Measurements from ENCODE around the gene CDH26.

Gene CDH26

DNA sequence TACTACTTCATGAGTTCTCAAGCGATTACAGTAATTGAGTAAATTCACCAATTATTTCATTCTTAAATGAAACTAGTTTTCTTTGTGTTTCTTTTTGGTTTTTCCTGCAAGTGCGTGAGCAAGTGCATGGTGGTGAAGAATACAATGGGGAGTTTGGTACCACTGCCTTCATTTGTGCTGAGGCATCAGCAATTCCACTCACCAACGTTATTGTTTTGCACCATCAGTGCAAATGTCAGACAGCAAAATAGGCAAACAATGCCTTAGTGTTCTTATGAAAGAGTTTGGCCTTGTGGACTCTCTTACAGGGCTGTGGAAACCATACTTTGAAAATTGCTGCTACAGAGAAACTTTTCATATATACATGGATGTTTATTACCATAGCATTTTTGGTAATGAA, 8.2 kb downstream of the CDH26 start:
- Histone ChIP-seq H3K9me3 (ENCODE audit: control insufficient read depth, low read length) (no peaks in the 10 kb centered on the region), H3K14ac (ENCODE audit: low read length in 2 of 2) (no peak overlapping the region), H3K4ac (ENCODE audit: low read depth in 1 of 2, low read length in 2 of 2) (no peak overlapping the region), H2AK5ac (ENCODE audit: low read length, severe bottlenecking) (no peak overlapping the region), H3K4me3 (ENCODE audit: insufficient read depth in 1 of 2, low read depth in 1 of 2, low read length in 2 of 2) (no peak overlapping the region), H3K79me1 (replicated peaks; ENCODE audit: low read length, poor library complexity, severe bottlenecking) (no peaks in the 10 kb centered on the region), H2AFZ (ENCODE audit: low read depth, low read length) (no peak overlapping the region), H3K4me1 (ENCODE audit: control insufficient read depth, insufficient read depth, low read depth, low read length) (no peaks in the 10 kb centered on the region), H3K4me2 (ENCODE audit: low read length, poor library complexity, severe bottlenecking) (no peak overlapping the region), H3K9ac (ENCODE audit: low read length) (no peak overlapping the region), H3K27ac (ENCODE audit: low read length, poor library complexity, severe bottlenecking) (no peak overlapping the region), H2BK5ac (ENCODE audit: low read depth, low read length, poor library complexity, severe bottlenecking) (no peak overlapping the region), H3K27me3 (ENCODE audit: control insufficient read depth in 1 of 2, insufficient read depth in 1 of 2, low read length in 2 of 2) (no peaks in the 10 kb centered on the region), H3K18ac (ENCODE audit: low read depth in 1 of 2, low read length in 2 of 2) (no peak overlapping the region), H3K23ac (ENCODE audit: low read length in 2 of 2) (no peak overlapping the region), H3K36me3 (ENCODE audit: control insufficient read depth in 1 of 2, insufficient read depth in 2 of 2, low read depth in 1 of 2, low read length in 2 of 2) (no peaks in the 10 kb centered on the region), H2BK15ac (ENCODE audit: low read depth, poor library complexity, severe bottlenecking) (no peak overlapping the region), H4K8ac (ENCODE audit: low read length) (no peak overlapping the region), H2BK120ac (ENCODE audit: low read depth, low read length) (no peak overlapping the region), H4K91ac (ENCODE audit: low read length) (no peak overlapping the region), H2BK12ac (ENCODE audit: low read length in 2 of 2) (no peak overlapping the region)
- WGBS: 100% methylated on average over 1 of the region's 3 CpGs
- DNase-seq: no peak

DNA sequence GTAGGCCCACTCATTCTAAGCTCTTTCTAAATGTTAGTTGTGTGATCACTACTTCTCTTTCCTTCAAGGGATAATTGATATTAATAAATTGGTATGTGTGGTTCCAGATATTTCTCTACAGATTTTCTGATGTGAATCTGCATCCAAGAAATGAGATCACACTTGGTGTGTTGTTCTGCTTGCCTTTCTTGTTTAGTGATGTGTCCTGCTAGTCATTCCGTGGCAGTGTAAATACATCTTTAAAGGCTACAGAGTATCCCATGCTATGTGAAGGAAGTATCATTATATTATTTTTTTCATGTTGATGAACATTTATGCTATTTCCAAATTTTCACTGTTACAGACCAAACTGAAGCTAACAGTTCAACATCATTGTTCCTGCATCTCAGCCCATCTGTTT, 13.2 kb downstream of the CDH26 start:
- Histone ChIP-seq H3K9ac (ENCODE audit: low read length) (no peak overlapping the region), H3K36me3 (ENCODE audit: control insufficient read depth in 1 of 2, insufficient read depth in 2 of 2, low read depth in 1 of 2, low read length in 2 of 2) (no peaks in the 10 kb centered on the region), H2BK120ac (ENCODE audit: low read depth, low read length) (no peak overlapping the region), H3K79me1 (replicated peaks; ENCODE audit: low read length, poor library complexity, severe bottlenecking) (no peaks in the 10 kb centered on the region), H3K9me3 (ENCODE audit: control insufficient read depth, low read length) (no peaks in the 10 kb centered on the region), H3K18ac (ENCODE audit: low read depth in 1 of 2, low read length in 2 of 2) (no peak overlapping the region), H4K8ac (ENCODE audit: low read length) (no peak overlapping the region), H3K27me3 (ENCODE audit: control insufficient read depth in 1 of 2, insufficient read depth in 1 of 2, low read length in 2 of 2) (no peaks in the 10 kb centered on the region), H4K91ac (ENCODE audit: low read length) (no peak overlapping the region), H2BK5ac (ENCODE audit: low read depth, low read length, poor library complexity, severe bottlenecking) (no peak overlapping the region), H3K4me3 (ENCODE audit: insufficient read depth in 1 of 2, low read depth in 1 of 2, low read length in 2 of 2) (no peak overlapping the region), H3K27ac (ENCODE audit: low read length, poor library complexity, severe bottlenecking) (no peak overlapping the region), H3K4ac (ENCODE audit: low read depth in 1 of 2, low read length in 2 of 2) (no peak overlapping the region), H2BK15ac (ENCODE audit: low read depth, poor library complexity, severe bottlenecking) (no peak overlapping the region), H3K4me1 (ENCODE audit: control insufficient read depth, insufficient read depth, low read depth, low read length) (no peaks in the 10 kb centered on the region), H2AFZ (ENCODE audit: low read depth, low read length) (no peak overlapping the region), H3K23ac (ENCODE audit: low read length in 2 of 2) (no peak overlapping the region), H2AK5ac (ENCODE audit: low read length, severe bottlenecking) (no peak overlapping the region), H2BK12ac (ENCODE audit: low read length in 2 of 2) (no peak overlapping the region), H3K14ac (ENCODE audit: low read length in 2 of 2) (no peak overlapping the region), H3K4me2 (ENCODE audit: low read length, poor library complexity, severe bottlenecking) (no peak overlapping the region)
- WGBS: no CpG with 5 or more reads among the region's 1 CpG
- no peak for DNase-seq

DNA sequence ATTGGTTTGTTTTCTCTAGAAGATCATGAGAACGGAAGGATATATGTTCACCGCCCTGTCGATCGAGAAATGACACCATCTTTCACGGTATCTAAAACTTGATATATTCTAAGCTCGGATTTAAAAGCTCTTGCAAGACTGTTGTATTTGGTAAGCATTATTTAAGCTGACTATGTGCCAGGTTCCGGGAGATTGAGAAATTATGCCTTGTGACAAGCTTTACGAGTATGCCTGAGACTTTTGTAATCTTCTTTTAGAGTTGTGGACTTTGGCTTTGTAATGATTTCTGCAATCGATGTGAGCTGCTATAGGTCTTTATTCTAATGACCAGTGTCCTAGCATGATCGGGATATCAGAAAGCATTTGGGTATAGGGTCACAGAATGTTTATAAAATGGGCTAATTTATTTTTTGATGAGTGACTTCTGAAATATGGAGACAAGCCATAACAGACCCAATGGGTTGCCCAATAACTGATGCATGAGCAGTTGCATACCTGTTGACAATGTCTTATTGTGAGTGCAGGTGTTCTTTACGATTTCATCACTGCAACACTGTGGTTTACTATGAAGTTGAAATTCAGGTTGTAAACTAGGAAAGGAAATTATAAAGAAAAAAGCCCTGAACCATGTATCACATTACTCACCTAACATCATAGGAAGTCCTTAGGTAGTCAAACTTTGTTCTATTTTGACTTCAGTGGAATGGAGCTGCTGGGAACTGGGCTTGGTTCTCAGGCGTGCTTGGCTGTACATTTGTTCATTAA, 14.0 kb downstream of the CDH26 start:
- Histone ChIP-seq H3K14ac (ENCODE audit: low read length in 2 of 2) (no peak overlapping the region), H4K91ac (ENCODE audit: low read length) (no peak overlapping the region), H3K36me3 (ENCODE audit: control insufficient read depth in 1 of 2, insufficient read depth in 2 of 2, low read depth in 1 of 2, low read length in 2 of 2) (no peaks in the 10 kb centered on the region), H3K23ac (ENCODE audit: low read length in 2 of 2) (no peak overlapping the region), H4K8ac (ENCODE audit: low read length) (no peak overlapping the region), H3K4me1 (ENCODE audit: control insufficient read depth, insufficient read depth, low read depth, low read length) (no peaks in the 10 kb centered on the region), H2BK15ac (ENCODE audit: low read depth, poor library complexity, severe bottlenecking) (no peak overlapping the region), H3K9ac (ENCODE audit: low read length) (no peak overlapping the region), H2BK120ac (ENCODE audit: low read depth, low read length) (no peak overlapping the region), H3K79me1 (replicated peaks; ENCODE audit: low read length, poor library complexity, severe bottlenecking) (no peaks in the 10 kb centered on the region), H3K9me3 (ENCODE audit: control insufficient read depth, low read length) (no peaks in the 10 kb centered on the region), H3K4me3 (ENCODE audit: insufficient read depth in 1 of 2, low read depth in 1 of 2, low read length in 2 of 2) (no peak overlapping the region), H2BK12ac (ENCODE audit: low read length in 2 of 2) (no peak overlapping the region), H3K27ac (ENCODE audit: low read length, poor library complexity, severe bottlenecking) (no peak overlapping the region), H2AFZ (ENCODE audit: low read depth, low read length) (no peak overlapping the region), H2BK5ac (ENCODE audit: low read depth, low read length, poor library complexity, severe bottlenecking) (no peak overlapping the region), H3K18ac (ENCODE audit: low read depth in 1 of 2, low read length in 2 of 2) (no peak overlapping the region), H2AK5ac (ENCODE audit: low read length, severe bottlenecking) (no peak overlapping the region), H3K4me2 (ENCODE audit: low read length, poor library complexity, severe bottlenecking) (no peak overlapping the region), H3K4ac (ENCODE audit: low read depth in 1 of 2, low read length in 2 of 2) (no peak overlapping the region), H3K27me3 (ENCODE audit: control insufficient read depth in 1 of 2, insufficient read depth in 1 of 2, low read length in 2 of 2) (no peaks in the 10 kb centered on the region)
- no peak for DNase-seq
- WGBS: 93% methylated on average over 11 of the region's 12 CpGs

DNA sequence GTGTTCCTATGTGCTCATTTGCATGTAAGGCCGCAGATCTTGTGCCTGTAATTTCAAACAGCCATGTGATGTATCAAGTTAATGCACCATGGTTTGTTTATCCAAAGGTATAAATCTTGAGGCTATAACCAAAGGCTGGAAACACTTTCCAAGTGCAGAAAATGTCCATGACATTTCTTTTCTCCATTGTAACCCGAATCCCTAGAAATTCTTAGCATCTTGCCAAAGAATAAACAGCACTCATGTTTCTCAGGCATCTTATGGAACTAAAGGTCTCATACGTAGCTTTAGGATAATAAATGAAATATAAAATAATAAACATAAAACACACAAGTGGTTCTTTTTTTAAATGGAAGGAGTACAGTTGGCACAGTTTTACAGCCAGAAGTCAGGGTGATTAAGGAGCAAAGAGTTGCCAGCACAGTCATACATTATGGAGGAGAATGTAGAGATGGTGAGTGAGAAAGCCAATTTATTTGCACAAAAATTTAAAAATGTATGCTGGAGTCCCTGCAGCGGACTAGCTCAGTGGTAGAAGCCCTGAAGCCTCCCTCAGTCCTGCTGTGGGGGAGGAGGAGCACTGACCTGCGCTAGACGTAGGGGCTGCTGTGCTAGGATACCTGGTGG, 18.0 kb downstream of the CDH26 start:
- no peaks in the 10 kb centered on the region for H3K9me3 ChIP-seq (ENCODE audit: control insufficient read depth, low read length)
- H3K23ac ChIP-seq (ENCODE audit: low read length in 2 of 2): no peak overlapping the region
- H3K27me3 ChIP-seq (ENCODE audit: control insufficient read depth in 1 of 2, insufficient read depth in 1 of 2, low read length in 2 of 2): no peaks in the 10 kb centered on the region
- no peak overlapping the region for H3K27ac ChIP-seq (ENCODE audit: low read length, poor library complexity, severe bottlenecking)
- 72% methylated on average over 5 of the region's 6 CpGs for WGBS
- no peak overlapping the region for H3K14ac ChIP-seq (ENCODE audit: low read length in 2 of 2)
- no peaks in the 10 kb centered on the region for H3K36me3 ChIP-seq (ENCODE audit: control insufficient read depth in 1 of 2, insufficient read depth in 2 of 2, low read depth in 1 of 2, low read length in 2 of 2)
- no peak overlapping the region for H2BK12ac ChIP-seq (ENCODE audit: low read length in 2 of 2)
- H2AK5ac ChIP-seq (ENCODE audit: low read length, severe bottlenecking): no peak overlapping the region
- H2BK5ac ChIP-seq (ENCODE audit: low read depth, low read length, poor library complexity, severe bottlenecking): no peak overlapping the region
- H3K18ac ChIP-seq (ENCODE audit: low read depth in 1 of 2, low read length in 2 of 2): no peak overlapping the region
- H2BK120ac ChIP-seq (ENCODE audit: low read depth, low read length): no peak overlapping the region
- no peak overlapping the region for H3K9ac ChIP-seq (ENCODE audit: low read length)
- no peak overlapping the region for H3K4me2 ChIP-seq (ENCODE audit: low read length, poor library complexity, severe bottlenecking)
- H3K4me1 ChIP-seq (ENCODE audit: control insufficient read depth, insufficient read depth, low read depth, low read length): no peaks in the 10 kb centered on the region
- H3K4me3 ChIP-seq (ENCODE audit: insufficient read depth in 1 of 2, low read depth in 1 of 2, low read length in 2 of 2): no peak overlapping the region
- no peak for DNase-seq
- no peaks in the 10 kb centered on the region for H3K79me1 ChIP-seq (replicated peaks; ENCODE audit: low read length, poor library complexity, severe bottlenecking)
- no peak overlapping the region for H2AFZ ChIP-seq (ENCODE audit: low read depth, low read length)
- no peak overlapping the region for H4K91ac ChIP-seq (ENCODE audit: low read length)
- H4K8ac ChIP-seq (ENCODE audit: low read length): no peak overlapping the region
- no peak overlapping the region for H2BK15ac ChIP-seq (ENCODE audit: low read depth, poor library complexity, severe bottlenecking)
- H3K4ac ChIP-seq (ENCODE audit: low read depth in 1 of 2, low read length in 2 of 2): no peak overlapping the region

Data from mesenchymal stem cell (in vitro differentiated cells and primary cell).